GM12878 (cell line): Measurements from ENCODE around the gene PPRC1. TPM values are rescaled to one million over a fixed set of nuclear protein-coding genes. Genes with fewer than 3 reads are reported as not detected.
A peak's percentile ranks its signal among the peaks of the same experiment; 100 is the strongest.

ENCODE experiments used
- BRCA1 ChIP-seq: IDR thresholded peaks from 2 replicates; pipeline ENCODE4 v1.6.1; 2011; ENCODE audit warnings: low read depth, low read length, improper control_type of control experiment
- CREB1 ChIP-seq: IDR thresholded peaks from 2 replicates; pipeline ENCODE4 v1.6.1; 2012; ENCODE audit warnings: low read depth, mild to moderate bottlenecking, inconsistent platforms
- E2F8 ChIP-seq: fragments of 450-650 bp; IDR thresholded peaks from 2 replicates; pipeline ENCODE4 v1.6.1; 2018; ENCODE audit warnings: mild to moderate bottlenecking, low read depth, moderate library complexity; ENCODE audit not compliant: partially characterized antibody
- EP300 ChIP-seq, 2 experiments: fragments of 150-350 bp in 1 of 2; IDR thresholded peaks; 2 replicates each; pipeline ENCODE4 v1.6.1; 2011 to 2012; ENCODE audit warnings: low read depth in 2 of 2, low read length in 2 of 2, borderline replicate concordance in 1 of 2, improper control_type of control experiment in 1 of 2, inconsistent platforms in 1 of 2; ENCODE audit not compliant: control insufficient read depth in 1 of 2
- FOS ChIP-seq: IDR thresholded peaks from 3 replicates; pipeline ENCODE4 v1.6.1; 2011; ENCODE audit warnings: borderline replicate concordance; ENCODE audit not compliant: insufficient read length; ENCODE audit errors: extremely low read depth
- FOXK2 ChIP-seq: fragments of 450-650 bp; IDR thresholded peaks from 2 replicates; pipeline ENCODE4 v1.6.1; 2017; ENCODE audit warnings: mild to moderate bottlenecking, moderate library complexity
- IKZF2 ChIP-seq, 2 experiments: fragments of 450-650 bp; IDR thresholded peaks; 2 replicates each; pipeline ENCODE4 v1.6.1; 2017; ENCODE audit warnings: mild to moderate bottlenecking in 2 of 2, moderate library complexity in 2 of 2
- NR2F1 ChIP-seq: fragments of 450-650 bp; conservative IDR thresholded peaks from 2 replicates; pipeline ENCODE4 v1.6.1; 2017; ENCODE audit warnings: mild to moderate bottlenecking
- SIN3A ChIP-seq: IDR thresholded peaks from 2 replicates; pipeline ENCODE4 v1.6.1; 2012; ENCODE audit warnings: low read depth, low read length, improper control_type of control experiment
- SPI1 ChIP-seq: IDR thresholded peaks from 2 replicates; pipeline ENCODE4 v1.6.1; 2011; ENCODE audit warnings: low read depth, mild to moderate bottlenecking, low read length, moderate library complexity, borderline replicate concordance; ENCODE audit not compliant: insufficient read depth
- TAF1 ChIP-seq: IDR thresholded peaks from 2 replicates; pipeline ENCODE4 v1.6.1; 2011; ENCODE audit warnings: mild to moderate bottlenecking, low read depth, low read length, borderline replicate concordance
- ZBED1 ChIP-seq: IDR thresholded peaks from 2 replicates; pipeline ENCODE4 v1.6.1; 2016; ENCODE audit warnings: borderline replicate concordance
- ZSCAN29 ChIP-seq: fragments of 450-650 bp; IDR thresholded peaks from 2 replicates; pipeline ENCODE4 v1.6.1; 2017; ENCODE audit warnings: mild to moderate bottlenecking, moderate library complexity
- polyA plus RNA-seq, 11 experiments: library from polyadenylated mRNA; depleted of rRNA in 4 of 11; unstranded in 6 of 11; stranded (reverse) in 5 of 11; fragments of >200 nt; fragmentation: Nextera tagmentation in 4 of 11; fragmentation: Illumina TruSeq in 1 of 11; extraction: Ambion mirVana in 4 of 11; extraction: Trizol in 1 of 11; gene quantifications; 1 replicate in 1 of 11; 2 replicates in 10 of 11; pipeline versions ENCODE4 v1.2.1 to v1.2.3, GENCODE V29; 2011 to 2016; ENCODE audit warnings: inconsistent platforms in 2 of 11, missing spikeins in 2 of 11, low read depth in 1 of 11
- total RNA-seq, 4 experiments: library from RNA; depleted of rRNA in 3 of 4; stranded (reverse); fragments of >200 nt in 3 of 4; fragmentation: Illumina TruSeq in 1 of 4; extraction: Trizol in 1 of 4; gene quantifications; 2 replicates each; pipeline versions ENCODE4 v1.2.1 to v1.2.3, GENCODE V29; 2013 to 2021

Gene PPRC1
- total and polyA plus RNA-seq, 10 of the 15 experiments (the other 5 are each of a cell fraction or from before 2014, with no cell fraction given), result 13.1 to 69.8 (median 32.4) TPM

DNA sequence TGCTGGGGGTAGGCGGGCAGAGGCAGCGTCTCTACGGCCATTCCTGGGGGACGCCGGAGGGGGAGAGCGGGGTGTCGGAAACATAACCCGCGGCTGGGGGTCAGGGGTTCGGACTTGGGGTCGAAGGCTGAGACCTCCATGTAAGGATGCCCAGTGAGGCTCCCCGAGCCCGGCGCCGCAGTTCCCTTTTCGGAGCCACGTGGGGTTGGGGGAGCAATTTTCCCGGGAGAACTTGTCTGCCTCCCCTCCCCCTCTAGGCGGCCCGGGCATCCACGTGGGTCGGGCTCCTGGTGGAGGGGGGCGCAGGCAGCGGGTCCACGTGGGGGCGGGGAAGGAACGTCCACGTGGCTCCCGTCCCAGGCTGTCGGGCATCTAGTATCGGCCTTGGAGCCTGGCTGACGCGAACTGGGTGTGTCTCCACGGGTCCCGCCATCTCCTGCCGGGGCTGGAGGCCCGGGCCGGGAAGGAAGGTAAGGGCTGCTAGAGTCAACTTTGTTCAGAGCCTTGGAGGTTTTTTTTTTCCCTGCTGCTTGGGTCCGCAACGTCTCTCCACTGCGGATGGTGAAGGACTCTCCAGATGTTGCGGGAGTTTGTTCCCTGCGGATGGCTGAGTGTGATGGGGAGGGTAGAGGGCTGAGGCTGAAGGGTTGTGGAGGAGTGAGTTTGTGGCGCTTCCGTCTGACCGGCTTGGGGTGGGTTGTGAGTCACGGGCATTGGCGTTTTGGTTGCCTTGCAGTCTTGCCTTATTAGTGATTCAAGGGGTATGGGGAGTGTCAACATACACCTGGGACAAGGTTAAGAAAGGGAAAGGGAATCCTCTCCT is 744 bp downstream of the PPRC1 start (continued):
- TF ChIP-seq E2F8 (peak; percentile 71), FOS (no peak), NR2F1 (peak; percentile 69), FOXK2 (no peak), SIN3A (peak; percentile 27; the same call in 1 of the 2 replicates), ZBED1 (no peak), SPI1 (peak; percentile 32; the same call in 1 of the 2 replicates), BRCA1 (no peak), IKZF2 (IDR thresholded peaks at IDR 0.05) (peak; percentile 23 to 29; a peak in 2 of 4 replicates), TAF1 (peak; percentile 21; the same call in 1 of the 2 replicates), ZSCAN29 (peak; percentile 29; the same call in 1 of the 2 replicates), CREB1 (no peak), EP300 (IDR thresholded peaks at IDR 0.05; ENCODE audit: borderline replicate concordance in 1 of 2, control insufficient read depth in 1 of 2, low read depth in 2 of 2, low read length in 2 of 2) (no peak)
